DND-41 (cell line): Measurements from ENCODE around the gene ZFP36L2.

Experiments used
- CTCF ChIP-seq: IDR thresholded peaks from 2 replicates; pipeline ENCODE4 v1.5.1; 2012; ENCODE audit warnings: borderline replicate concordance, low read length, moderate library complexity, mild to moderate bottlenecking; ENCODE audit not compliant: poor library complexity, severe bottlenecking; ENCODE audit errors: extremely low read depth
- EZH2 ChIP-seq: IDR thresholded peaks from 3 replicates; pipeline ENCODE4 v1.6.1; 2012; ENCODE audit warnings: borderline replicate concordance, low read depth, mild to moderate bottlenecking, moderate library complexity, low read length, inconsistent platforms; ENCODE audit not compliant: severe bottlenecking

- TF ChIP-seq EZH2 (no peak), CTCF (peak; percentile 65)
Observed at GRCh38 chr2:43224131-43224570, 2.3 kb downstream of the ZFP36L2 start.
